ENCODE data around the gene SUN1. TPM values are rescaled to one million over a fixed set of nuclear protein-coding genes. Genes with fewer than 3 reads are reported as not detected.

Gene SUN1
- total RNA-seq, 1 experiment from 2014 or later = 181 TPM

DNA sequence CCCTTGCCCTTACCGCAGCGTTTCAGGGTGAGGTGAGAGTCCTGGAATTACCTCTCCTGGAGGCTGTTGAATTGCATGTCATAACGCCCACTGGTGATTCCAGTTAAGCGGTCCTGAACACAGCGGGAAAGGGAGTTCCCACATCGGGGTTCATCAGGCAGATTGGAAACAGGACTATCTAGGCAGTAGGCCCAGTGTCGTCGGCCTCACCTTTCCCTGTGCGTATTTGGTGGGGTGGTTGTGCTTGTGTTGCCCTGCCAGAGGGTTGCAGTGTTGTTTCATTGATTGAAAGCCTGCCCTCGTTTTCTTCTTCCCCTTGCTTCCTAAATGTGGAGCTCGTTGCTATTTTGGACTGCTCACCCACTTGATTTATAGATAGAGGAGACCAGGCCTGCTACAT lies 10.6 kb upstream of the SUN1 start:
- Histone ChIP-seq H3K4me3 (replicated peaks in 1 of 2; ENCODE audit: low read depth in 1 of 2, low read length in 2 of 2) (no peak overlapping the region), H3K4me1 (ENCODE audit: control insufficient read depth in 1 of 2, insufficient read depth in 2 of 2, low read length in 2 of 2) (peaks cover 3 to 25% of the 10 kb centered on the region in 2 experiments; a peak in 3 of 4 replicates), H3K79me2 (ENCODE audit: insufficient read depth, low read length) (peaks cover 100% of the 10 kb centered on the region), H3K9me2 (ENCODE audit: insufficient read depth) (no peaks in the 10 kb centered on the region), H2AFZ (ENCODE audit: low read depth, low read length, poor library complexity, severe bottlenecking) (no peak overlapping the region), H3K9me3 (ENCODE audit: control insufficient read depth in 1 of 2, insufficient read depth in 1 of 2, low read depth in 1 of 2, low read length in 2 of 2) (no peaks in the 10 kb centered on the region), H3K9ac (ENCODE audit: low read length) (no peak overlapping the region), H3K27ac (ENCODE audit: low read depth, low read length) (no peak overlapping the region), H3K4me2 (ENCODE audit: low read length) (no peak overlapping the region), H3K27me3 (ENCODE audit: insufficient read depth, low read length) (no peaks in the 10 kb centered on the region), H4K20me1 (ENCODE audit: insufficient read depth) (peaks cover 24% of the 10 kb centered on the region; the same call in 1 of the 2 replicates), H3K36me3 (ENCODE audit: control insufficient read depth in 1 of 2, insufficient read depth in 2 of 2, low read length in 2 of 2) (peaks cover 2 to 17% of the 10 kb centered on the region in 2 experiments; a peak in 2 of 4 replicates)
- CTCF ChIA-PET = interaction anchor here (1.0 kb wide), 1 partner anchor 51 kb away, joined by 3 read pairs; no protein-coding TSS in a partner anchor
- RAD21 ChIA-PET (ENCODE audit: low non-redundant PET in 1 of 2, low total read pairs in 2 of 2, uncharacterized antibody in 2 of 2, unreplicated experiment in 2 of 2) = no interaction called here
- intact Hi-C loops (cut with micrococcal nuclease) = no loop called here
- TF ChIP-seq POLR2AphosphoS5 (IDR thresholded peaks at IDR 0.05; ENCODE audit: low read depth, low read length) (no peak), CEBPB (IDR thresholded peaks at IDR 0.05; ENCODE audit: low read depth) (no peak), ELF1 (IDR thresholded peaks at IDR 0.05; ENCODE audit: borderline replicate concordance, low read depth) (no peak), TCF7L2 (IDR thresholded peaks at IDR 0.05; ENCODE audit: borderline replicate concordance, extremely low read depth, insufficient read depth, insufficient read length) (no peak), SIN3A (IDR thresholded peaks at IDR 0.05; ENCODE audit: low read depth) (no peak)
- TF ChIP-seq, protein P1, sequence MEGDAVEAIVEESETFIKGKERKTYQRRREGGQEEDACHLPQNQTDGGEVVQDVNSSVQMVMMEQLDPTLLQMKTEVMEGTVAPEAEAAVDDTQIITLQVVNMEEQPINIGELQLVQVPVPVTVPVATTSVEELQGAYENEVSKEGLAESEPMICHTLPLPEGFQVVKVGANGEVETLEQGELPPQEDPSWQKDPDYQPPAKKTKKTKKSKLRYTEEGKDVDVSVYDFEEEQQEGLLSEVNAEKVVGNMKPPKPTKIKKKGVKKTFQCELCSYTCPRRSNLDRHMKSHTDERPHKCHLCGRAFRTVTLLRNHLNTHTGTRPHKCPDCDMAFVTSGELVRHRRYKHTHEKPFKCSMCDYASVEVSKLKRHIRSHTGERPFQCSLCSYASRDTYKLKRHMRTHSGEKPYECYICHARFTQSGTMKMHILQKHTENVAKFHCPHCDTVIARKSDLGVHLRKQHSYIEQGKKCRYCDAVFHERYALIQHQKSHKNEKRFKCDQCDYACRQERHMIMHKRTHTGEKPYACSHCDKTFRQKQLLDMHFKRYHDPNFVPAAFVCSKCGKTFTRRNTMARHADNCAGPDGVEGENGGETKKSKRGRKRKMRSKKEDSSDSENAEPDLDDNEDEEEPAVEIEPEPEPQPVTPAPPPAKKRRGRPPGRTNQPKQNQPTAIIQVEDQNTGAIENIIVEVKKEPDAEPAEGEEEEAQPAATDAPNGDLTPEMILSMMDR (IDR thresholded peaks at IDR 0.05 in 2 of 3, conservative IDR thresholded peaks at IDR 0.05 in 1 of 3; ENCODE audit: borderline replicate concordance in 1 of 3, insufficient read depth in 1 of 3, low read depth in 2 of 3, low read length in 2 of 3) = no peak
- TF ChIP-seq, protein P2, sequence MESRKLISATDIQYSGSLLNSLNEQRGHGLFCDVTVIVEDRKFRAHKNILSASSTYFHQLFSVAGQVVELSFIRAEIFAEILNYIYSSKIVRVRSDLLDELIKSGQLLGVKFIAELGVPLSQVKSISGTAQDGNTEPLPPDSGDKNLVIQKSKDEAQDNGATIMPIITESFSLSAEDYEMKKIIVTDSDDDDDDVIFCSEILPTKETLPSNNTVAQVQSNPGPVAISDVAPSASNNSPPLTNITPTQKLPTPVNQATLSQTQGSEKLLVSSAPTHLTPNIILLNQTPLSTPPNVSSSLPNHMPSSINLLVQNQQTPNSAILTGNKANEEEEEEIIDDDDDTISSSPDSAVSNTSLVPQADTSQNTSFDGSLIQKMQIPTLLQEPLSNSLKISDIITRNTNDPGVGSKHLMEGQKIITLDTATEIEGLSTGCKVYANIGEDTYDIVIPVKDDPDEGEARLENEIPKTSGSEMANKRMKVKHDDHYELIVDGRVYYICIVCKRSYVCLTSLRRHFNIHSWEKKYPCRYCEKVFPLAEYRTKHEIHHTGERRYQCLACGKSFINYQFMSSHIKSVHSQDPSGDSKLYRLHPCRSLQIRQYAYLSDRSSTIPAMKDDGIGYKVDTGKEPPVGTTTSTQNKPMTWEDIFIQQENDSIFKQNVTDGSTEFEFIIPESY (IDR thresholded peaks at IDR 0.05; ENCODE audit: extremely low read depth, insufficient replicate concordance, low read length) = no peak
- DNase-seq (ENCODE audit: low read depth, low spot score) (no peak), ATAC-seq (no peak)
- BruUV-seq (replicated peaks) = no TSS peak
- POLR2A ChIA-PET = interaction anchor here (1.0 kb wide), 1 partner anchor 8 kb away, joined by 5 read pairs; no protein-coding TSS in a partner anchor
